ENCODE results near the gene TAC1. TPM values are rescaled to one million over a fixed set of nuclear protein-coding genes. Genes with fewer than 3 reads are reported as not detected.
"Not testable (repeated sequence)": the region's sequence is repeated elsewhere in the genome, so short reads cannot be mapped to it uniquely, and the experiment has no call there.

The TAC1 gene
- polyA plus RNA-seq (ENCODE audit: insufficient read depth in 1 of 5, insufficient read length in 5 of 5, low replicate concordance in 1 of 5), result not detected
- long read RNA-seq, donor 1, result 0 reads
- long read RNA-seq, donor 2, result 0 reads
- long read RNA-seq, donor 3, result 0 reads
- long read RNA-seq, donor 4, result 0 reads
- long read RNA-seq, donor 5, result 0 reads
- long read RNA-seq, donor 6, result 0 reads
- long read RNA-seq, donor 7, result 0 reads
- long read RNA-seq, donor 8, result 0 reads

- no peak for DNase-seq
Observed at GRCh38 chr7:97731736-97732564, at the start of gene TAC1. Gene TAC1 (plus strand): TSS chr7:97732086. CDS start chr7:97732613, 527 bp downstream.

- DNase-seq, result no peak
Observed at GRCh38 chr7:97685952-97686351, 45.9 kb upstream of the TAC1 start.

- DNase-seq, result no peak
Observed at GRCh38 chr7:97693586-97693985, 38.3 kb upstream of the TAC1 start.

GRCh38 chr7:97694355-97694754 is 37.5 kb upstream of the TAC1 start:
- DNase-seq, result no peak

GRCh38 chr7:97697396-97697795 is 34.5 kb upstream of the TAC1 start:
- no peak for DNase-seq

- no peak for DNase-seq
Observed at GRCh38 chr7:97722386-97722785, 9.5 kb upstream of the TAC1 start.

- no peak for DNase-seq
Observed at GRCh38 chr7:97732565-97733275, 834 bp downstream of the TAC1 start.

- DNase-seq, result peak in 1 of 2 donors; percentile 7
Observed at GRCh38 chr7:97733276-97734161, 1.6 kb downstream of the TAC1 start.

GRCh38 chr7:97734255-97734654 is 2.4 kb downstream of the TAC1 start:
- no peak for DNase-seq

- DNase-seq, result no peak
Observed at GRCh38 chr7:97735075-97735474, 3.2 kb downstream of the TAC1 start.

GRCh38 chr7:97748482-97748881 is 16.6 kb downstream of the TAC1 start:
- no peak for DNase-seq

- no peak for DNase-seq
Observed at GRCh38 chr7:97751566-97751965, 19.7 kb downstream of the TAC1 start.

GRCh38 chr7:97752215-97752614 is 20.3 kb downstream of the TAC1 start:
- no peak for DNase-seq

- no peak for DNase-seq
Observed at GRCh38 chr7:97757824-97758223, 25.9 kb downstream of the TAC1 start.

- DNase-seq, result no peak
Observed at GRCh38 chr7:97770850-97771249, 39.0 kb downstream of the TAC1 start.

GRCh38 chr7:97771576-97771975 is 39.7 kb downstream of the TAC1 start:
- DNase-seq, result no peak

GRCh38 chr7:97772045-97772901 is 40.4 kb downstream of the TAC1 start:
- DNase-seq, result no peak

- DNase-seq, result not testable (repeated sequence)
Observed at GRCh38 chr7:97786398-97786797, 54.5 kb downstream of the TAC1 start.
